H54 (cell line): ENCODE results near the gene TSSK6.

Experiments used
- DNase-seq: peaks from one replicate; pipeline ENCODE4 v3.0.0; 2011; ENCODE audit warnings: low spot score, mixed read lengths; ENCODE audit not compliant: insufficient read length
- FAIRE-seq: peaks from 3 replicates; lab custom pipeline; 2011; peaks lifted over from hg19 to GRCh38; lab: Jason Lieb, UNC
- POLR2A ChIP-seq: IDR thresholded peaks from 2 replicates; pipeline ENCODE4 v1.6.1; 2011; ENCODE audit warnings: low read depth, mild to moderate bottlenecking, low read length

Gene TSSK6

DNA sequence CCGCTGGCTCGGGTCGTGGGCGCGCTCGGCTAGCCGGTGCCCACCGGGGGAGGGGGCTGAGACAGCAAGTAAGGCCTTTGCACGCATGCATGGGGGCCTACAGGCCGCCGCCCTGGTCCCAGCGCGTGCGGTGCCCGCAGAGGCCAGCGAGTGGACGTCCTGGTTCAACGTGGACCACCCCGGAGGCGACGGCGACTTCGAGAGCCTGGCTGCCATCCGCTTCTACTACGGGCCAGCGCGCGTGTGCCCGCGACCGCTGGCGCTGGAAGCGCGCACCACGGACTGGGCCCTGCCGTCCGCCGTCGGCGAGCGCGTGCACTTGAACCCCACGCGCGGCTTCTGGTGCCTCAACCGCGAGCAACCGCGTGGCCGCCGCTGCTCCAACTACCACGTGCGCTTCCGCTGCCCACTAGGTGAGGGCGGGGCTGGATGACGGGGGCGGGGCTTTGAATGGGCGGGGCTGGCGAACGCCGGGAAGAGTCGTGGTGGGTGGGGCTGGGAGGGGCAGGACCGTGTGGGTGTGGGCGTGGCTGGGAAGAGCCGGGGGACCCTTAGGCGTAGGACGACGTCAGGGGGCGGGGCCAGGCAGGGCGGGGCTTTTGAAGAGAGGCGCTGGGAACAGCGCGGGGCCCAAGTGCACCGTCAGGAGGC lies 24.8 kb upstream of the TSSK6 start:
- DNase-seq (no peak), FAIRE-seq (no peak)
- TF ChIP-seq POLR2A = no peak

DNA sequence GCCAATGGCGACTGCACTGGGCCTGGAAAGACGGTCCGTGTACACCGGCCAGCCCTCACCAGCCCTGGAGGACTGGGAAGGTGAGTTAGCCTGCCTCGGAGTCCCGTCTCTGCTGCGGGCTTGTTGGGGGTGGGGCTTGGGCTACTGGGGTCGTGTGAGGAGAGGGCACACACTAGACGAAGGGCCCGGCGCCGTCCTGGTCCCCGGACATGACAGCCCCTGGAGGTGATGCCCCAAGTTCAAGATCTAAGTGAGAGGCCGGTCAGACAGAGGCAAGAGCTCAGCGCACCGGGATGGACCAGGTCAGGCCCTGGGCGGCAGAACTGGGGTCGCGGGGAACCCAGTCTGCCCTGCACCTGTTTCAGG lies 24.3 kb upstream of the TSSK6 start:
- DNase-seq (no peak), FAIRE-seq (no peak)
- TF ChIP-seq POLR2A = no peak

DNA sequence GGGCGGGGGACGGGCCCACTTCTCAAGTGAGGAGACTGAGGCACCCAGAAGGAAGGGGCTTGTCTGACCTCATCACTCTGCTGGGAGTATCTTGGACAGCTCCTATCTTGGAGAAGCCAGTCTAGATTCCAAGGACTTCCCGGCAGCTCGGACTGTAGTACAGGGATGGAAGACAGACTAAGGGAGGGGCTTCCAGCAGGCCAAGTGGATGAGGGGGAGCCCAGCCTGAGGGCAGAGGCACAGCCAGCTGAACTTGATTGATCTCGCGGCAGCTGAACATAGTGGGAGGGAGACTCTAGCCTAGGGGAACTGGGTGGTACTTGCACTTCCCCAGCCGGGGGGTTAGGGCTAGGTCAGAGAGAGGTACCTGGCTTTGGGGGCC lies 23.4 kb upstream of the TSSK6 start:
- DNase-seq = no peak
- TF ChIP-seq POLR2A = no peak
- no peak for FAIRE-seq

DNA sequence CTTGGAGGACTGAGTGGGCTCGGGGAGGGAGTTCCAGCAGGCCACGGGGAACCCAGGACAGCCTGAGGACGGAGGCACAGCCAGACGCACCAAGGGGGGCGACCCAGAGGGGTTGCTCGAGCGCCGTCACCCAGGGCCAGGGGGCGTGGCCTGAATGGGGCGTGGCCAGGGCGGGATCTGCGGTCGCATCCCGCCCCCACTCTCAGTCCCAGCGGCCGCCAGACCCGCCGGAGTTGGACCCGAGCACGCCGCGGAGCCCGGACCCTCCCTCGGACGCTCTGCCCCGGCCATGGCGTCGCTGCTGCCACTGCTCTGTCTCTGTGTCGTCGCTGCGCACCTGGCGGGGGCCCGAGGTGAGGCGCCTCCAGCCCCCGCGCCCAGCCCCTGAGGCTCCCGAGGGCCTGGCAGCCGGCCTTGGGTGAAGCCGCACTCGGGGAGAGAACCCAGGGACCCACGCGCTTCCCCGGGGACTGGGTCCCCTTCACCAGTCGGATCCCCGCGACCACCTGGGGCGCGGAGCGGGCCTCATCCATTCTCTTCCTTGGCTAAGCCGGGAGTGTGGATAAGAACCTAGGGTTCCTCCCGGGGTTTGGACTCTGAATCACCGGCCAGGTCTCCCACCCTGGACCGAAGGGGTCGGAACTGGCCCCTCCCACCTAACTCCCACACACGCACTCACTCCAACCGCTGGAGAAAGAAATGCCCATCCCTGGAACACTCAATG lies 22.9 kb upstream of the TSSK6 start, which contains the start of gene CILP2:
Gene CILP2, plus strand, starts transcription at position 205 of the 724 bp plus-strand sequence. Its CDS starts 85 bp downstream, at position 290.
- DNase-seq (no peak), FAIRE-seq (no peak)

DNA sequence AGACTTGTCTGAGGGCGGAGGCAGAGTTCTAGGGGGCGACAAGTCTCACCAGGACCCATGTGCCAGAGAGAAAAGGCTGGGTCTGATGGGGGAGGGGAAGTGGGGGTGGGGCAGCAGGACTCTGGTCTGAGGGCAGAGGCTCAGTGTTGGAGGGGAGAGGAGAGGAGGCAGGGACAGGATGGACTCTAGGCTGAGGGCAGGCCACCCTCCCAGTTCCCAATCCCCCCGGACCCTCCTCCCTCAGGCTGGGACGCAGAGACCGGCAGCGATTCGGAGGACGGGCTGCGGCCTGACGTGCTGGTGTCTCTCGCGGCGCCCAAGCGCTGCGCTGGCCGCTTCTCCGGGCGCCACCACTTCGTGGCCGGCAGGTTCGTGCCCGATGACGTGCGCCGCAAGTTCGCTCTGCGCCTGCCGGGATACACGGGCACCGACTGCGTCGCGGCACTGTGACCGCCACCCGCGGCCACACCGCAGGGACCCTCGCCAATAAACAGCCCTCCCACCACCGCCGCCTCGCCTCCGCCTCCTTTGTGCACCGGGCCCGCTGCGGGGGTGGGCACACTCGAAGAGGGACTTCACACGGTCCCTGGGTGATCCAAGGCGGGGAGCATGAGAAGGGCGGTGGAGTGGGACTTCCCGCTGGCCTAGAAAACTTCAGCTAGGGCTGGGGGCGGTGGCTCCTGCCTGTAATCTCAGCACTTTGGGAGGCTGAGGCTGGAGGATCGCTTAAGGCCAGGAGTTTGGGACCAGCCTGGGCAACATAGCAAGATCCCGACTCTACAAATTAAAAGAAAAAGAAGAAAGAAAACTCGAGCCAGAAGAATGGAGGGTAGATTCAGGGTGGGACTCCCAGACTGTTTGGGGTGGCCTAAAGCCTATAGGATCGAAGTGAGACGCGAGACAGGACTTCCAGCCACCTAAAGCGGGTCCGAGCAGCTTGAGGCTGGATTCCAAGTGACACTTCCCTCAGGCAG lies 22.0 kb upstream of the TSSK6 start:
- FAIRE-seq = no peak
- no peak for DNase-seq
- TF ChIP-seq POLR2A = no peak

More for the DNA sequence above, 22.9 kb upstream of the TSSK6 start, which contains the start of gene CILP2:
- 0 out of 2 replicates have a peak, but pooled peaks have one; percentile 15 for TF ChIP-seq POLR2A

DNA sequence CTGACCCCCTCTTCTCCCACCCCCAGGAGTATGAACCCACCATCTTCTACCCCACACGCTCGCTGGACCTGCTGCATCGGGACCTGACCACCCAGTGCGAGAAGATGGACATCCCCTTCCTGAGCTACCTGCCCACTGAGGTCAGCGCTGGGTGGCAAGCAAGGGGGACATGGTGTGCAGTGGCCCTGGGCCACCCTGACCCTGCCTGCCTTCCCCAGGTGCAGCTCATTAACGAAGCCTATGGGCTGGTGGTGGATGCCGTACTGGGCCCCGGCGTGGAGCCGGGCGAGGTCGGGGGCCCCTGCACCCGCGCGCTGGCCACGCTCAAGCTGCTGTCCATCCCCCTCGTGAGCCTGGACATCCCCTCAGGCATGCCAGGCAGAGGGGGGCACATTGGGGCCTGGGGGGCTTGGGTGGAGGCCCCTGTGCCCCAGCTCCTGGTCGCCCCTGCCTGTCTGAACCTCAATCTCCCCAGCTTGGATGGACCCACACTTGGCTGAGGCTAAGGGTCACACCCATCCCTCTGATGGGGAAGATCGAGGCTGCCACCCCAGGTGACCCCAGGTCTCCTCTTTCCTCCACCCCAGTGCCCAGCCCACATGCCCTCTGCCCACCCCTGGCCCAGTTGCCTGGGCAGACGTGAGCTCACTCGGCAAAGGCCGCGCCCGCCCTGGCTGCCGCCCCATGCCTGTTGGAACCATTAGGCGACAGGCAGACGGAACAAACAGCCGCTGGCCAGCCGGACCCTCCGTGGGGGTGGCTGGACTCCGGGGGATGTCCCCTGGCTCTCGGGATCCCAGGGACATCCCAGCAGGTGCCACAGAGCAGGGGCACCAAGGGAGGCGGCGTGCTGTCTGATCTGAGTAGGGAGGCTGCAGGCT lies 20.2 kb upstream of the TSSK6 start:
- TF ChIP-seq POLR2A = no peak
- DNase-seq = no peak
- no peak for FAIRE-seq

DNA sequence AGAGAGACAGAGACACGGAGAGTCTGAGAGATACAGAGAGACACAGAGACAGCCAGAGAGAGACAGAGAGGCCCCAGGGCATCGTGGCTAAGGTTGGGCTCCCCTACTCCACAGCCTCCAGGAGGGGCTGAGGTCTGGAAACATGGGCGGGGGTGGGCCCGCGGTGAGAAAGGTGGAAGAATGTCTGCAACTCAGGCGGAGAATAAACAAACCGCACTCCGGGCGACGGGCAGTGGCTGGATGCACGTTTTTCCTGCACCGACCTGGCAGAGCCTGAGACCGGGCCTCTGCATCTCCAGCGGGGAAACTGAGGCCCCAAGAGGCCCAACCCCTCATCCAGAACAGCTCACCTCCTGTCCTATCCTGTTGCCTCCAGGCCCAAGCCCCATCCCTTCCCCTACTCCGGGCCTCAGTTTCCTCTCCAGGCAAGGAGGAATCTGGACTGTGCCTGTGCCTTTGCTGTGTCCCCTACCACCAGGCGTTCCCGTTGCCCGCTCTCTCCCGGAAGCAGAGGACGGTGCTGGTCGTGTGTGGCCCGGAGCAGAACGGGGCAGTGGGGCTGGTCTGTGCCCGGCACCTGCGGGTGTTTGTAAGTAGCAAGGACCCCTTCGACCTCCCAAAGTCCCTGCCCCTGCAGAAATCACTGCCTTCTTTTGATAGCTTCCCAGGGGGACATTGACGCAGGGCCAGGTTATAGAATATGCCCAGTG lies 19.4 kb upstream of the TSSK6 start:
- DNase-seq (no peak), FAIRE-seq (no peak)
- TF ChIP-seq POLR2A = no peak

DNA sequence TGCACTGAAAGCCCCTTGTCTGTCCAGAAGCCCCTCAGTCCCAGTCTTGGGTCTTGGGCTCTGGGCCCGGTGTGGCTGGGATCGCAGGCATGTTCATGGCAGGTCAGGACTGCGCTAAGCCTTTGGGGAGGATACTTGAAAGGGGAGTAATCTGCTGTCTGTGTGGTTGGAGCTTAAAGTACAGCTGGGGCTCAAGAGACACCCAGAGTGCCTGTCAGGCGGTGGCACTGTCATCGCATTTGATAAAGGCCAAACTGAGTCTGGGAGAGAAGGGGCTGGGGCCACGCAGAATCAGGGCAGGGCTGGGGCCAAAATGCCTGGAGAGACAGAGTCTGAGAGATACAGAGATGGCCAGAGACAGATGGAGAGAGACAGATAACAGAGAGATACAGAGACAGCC lies 18.5 kb upstream of the TSSK6 start:
- FAIRE-seq (no peak), DNase-seq (no peak)
- TF ChIP-seq POLR2A = no peak

DNA sequence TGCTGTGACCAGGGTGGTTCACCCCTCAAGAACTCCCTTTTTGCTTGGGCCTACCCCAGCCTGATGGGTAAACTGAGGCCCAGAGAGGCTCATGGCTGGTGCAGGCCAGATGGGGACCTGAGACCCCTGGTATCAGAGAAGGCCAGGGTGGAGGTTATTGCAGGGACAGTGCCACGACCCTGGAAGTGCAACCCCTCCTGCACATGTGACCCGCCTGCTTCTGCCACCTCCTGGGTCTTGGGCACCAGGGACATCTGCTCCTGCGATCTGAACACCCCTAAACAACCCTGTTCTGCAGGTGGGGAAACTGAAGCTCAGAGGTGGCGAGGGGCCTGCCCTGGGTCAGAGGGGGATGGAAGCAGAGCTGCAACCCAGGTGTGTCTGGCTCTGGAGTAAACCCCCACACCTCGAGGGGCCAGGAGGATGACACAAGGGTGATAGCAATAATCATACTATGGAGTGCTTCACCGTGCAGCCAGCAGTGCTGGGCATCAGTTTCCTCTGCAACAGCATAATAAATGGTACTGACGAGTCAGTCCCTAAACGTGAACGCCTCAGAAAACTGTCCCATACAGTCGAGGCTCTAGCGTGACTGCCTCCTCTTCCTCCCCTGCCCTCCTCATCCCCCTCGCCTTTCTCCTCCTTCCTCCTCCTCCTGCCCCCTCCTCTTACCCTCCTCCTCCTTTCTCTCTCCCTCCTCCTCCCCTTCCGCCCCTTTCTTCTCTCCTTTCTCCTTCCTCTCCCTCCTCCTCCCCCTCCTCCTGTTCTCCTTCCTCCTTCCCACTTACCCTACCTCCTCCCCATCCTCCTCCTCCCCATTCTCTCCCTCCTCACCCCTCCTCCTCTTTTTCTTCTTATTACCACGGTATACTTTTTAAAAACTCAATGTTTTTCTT lies 17.7 kb upstream of the TSSK6 start:
- FAIRE-seq (no peak), DNase-seq (no peak)
- no peak for TF ChIP-seq POLR2A

DNA sequence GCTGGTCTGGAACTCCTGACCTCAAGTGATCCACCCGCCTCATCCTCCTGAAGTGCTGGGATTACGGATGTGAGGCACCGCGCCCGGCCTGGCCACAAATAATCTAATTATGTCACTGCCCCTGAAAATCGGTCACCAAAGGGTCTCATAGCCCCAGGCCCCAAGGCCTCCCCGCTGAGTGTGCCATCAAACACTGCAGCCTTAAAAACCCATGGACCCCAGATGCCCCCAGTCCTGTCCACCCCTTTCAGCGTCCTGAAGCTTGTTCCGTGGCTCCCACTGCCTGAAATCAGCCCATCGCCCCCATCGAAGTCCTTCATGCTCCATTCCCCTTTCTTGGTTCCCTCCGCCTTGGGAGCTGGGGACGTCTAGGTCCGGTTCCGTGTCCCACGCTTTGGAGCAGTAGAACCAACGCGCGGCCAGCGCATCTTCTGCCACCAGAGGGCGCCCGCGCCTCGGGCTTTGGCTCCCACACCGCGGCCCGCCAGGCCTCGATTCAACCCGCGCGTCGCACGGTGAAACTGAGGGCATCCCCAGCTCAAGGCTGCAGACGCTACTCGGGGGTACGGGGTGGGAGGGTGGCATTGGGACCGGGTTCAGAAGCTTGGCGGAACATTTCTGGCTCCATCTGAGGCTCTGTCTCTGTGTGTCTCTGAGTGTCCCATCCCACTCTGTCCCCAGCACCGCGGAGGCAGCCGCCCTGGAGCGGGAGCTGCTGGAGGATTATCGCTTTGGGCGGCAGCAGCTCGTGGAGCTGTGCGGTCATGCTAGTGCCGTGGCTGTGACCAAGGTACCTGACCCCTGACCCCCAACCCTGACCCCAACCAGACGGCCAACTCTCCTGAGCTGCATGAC lies 16.8 kb upstream of the TSSK6 start:
- DNase-seq = no peak
- no peak for TF ChIP-seq POLR2A
- FAIRE-seq = no peak

DNA sequence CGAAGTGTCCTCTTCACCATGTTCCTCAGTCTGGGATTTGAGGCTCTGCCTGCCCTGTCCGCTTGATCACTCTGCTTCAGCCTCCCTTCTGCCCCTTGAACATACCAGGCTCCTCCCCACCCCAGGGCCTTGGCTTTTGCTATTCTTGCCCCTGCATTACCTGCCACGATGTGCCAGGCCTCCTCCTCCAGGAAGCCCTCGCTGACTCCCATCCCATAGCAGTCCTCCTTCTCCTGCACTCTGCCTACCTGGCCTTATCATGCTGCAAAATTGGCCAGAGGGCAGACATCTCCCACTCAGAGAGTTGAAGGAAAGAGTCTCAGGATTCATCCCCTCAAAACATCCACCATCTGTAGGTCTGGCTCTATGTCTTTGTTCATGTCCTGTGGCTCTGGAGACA lies 15.5 kb upstream of the TSSK6 start:
- DNase-seq (no peak), FAIRE-seq (no peak)
- TF ChIP-seq POLR2A = no peak
